GM21390 (cell line): ENCODE data around the gene SYT9.
A peak's percentile ranks its signal among the peaks of the same experiment; 100 is the strongest.

Experiments used
- ATAC-seq: cut with Tn5 transposase; IDR thresholded peaks from one replicate; pipeline ENCODE4 v1.9.1; 2021; ENCODE audit not compliant: unreplicated experiment

The SYT9 gene

DNA sequence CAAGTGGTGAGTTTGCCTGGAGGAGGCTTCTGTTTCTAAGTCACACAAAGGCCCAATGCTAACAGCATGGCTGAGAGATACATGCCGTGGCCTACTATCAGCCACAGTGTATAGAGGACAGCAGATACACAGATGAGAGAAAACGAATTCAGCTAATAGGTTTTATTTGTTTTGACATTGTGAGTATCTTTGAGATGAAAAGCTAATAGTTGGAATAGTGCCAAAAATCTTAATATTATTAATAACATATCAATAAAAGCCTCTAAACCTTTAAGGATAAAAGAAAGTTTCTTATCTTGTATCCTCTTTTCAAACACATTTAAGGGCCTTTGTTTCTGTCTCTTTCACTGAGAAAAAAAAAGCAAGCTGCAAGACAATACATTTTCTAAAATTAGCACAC, 203.2 kb downstream of the SYT9 start:
- no peak for ATAC-seq

DNA sequence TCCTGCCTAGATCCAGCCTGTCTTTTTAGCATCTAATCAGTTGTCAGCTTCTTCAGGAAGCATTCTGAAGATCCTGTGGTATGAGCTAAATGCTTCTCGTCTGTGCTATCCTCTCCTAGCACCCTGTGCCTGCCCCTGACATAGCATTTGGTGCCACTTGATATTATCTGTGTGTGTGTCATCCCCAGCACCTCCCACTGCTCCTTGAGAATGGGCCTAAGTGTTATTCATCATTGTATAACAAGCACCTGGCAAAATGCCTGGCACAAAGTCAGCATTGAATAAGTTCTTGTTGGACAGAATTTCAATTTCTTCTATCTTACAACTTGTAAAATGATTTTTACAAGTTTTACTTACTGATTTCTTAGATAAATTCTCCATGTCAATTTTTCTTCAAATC, 205.5 kb downstream of the SYT9 start:
- no peak for ATAC-seq

GRCh38 chr11:7462706-7463105, 211.0 kb downstream of the SYT9 start:
- no peak for ATAC-seq

DNA sequence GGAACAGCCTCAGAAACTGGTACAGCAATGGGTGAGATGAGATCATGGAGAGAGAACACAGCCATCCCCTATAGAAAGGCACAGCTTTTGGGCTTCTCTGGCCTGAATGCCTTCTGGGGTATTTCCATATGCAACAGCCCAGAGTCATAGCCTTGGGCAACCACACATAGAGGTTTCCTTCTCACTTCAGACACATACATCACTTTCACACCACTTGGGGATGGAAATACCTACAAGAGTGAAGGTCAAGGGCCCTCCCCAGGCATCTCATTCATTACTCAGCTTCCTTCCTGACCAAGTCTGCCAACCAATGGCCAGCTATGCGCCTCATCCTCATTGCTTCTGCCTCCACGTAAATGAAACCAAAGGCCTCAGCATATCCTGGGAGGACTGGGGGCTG, 215.9 kb downstream of the SYT9 start:
- peak; percentile 72 for ATAC-seq

DNA sequence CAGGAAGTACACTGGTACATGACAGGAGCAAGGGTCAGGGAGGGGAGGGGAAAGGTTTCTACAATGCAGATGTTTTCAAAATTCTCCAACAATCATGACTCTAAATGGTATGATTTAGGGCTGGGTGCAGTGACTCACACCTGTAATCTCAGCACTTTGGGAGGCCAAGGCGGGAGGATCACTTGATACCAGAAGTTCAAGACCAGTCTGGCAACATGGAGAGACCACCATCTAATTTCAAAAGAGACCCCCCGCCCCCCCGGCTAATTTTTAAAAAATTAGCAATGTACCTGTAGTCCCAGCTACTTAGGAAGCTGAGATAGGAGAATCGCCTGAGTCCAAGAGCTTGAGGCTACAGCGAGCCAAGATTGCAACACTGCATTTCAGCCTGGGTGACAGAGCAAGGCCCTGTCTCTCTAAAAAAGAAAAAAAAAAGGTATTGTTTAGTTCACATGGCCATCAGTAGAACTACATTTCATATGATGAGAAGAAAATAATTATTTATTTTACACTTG, 217.7 kb downstream of the SYT9 start:
- no peak for ATAC-seq

GRCh38 chr11:7471071-7471470, 219.4 kb downstream of the SYT9 start:
- ATAC-seq = no peak

GRCh38 chr11:7473717-7474116, 222.0 kb downstream of the SYT9 start:
- peak; percentile 80 for ATAC-seq

- no peak for ATAC-seq
Observed at GRCh38 chr11:7480113-7480512, 228.4 kb downstream of the SYT9 start.

- ATAC-seq = no peak
Observed at GRCh38 chr11:7484131-7484530, 232.4 kb downstream of the SYT9 start.

DNA sequence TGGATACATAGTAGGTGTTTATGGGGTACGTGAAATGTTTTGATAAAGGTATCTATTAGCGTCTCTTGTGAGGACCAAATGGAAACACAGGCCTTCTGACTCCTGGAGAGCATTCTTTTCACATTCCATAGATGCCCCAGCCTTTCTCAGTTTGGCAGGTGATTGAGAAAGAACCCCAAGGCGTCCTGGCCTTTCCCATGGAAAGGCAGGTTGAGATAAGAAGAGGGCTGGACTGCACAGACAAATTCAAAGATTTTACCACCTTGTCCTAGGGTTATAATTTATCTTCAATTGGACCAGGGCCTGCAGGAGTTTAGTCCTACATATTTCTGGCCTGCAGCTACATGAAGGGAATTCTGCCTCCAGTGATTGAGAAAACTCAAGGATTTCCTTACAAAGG, 232.9 kb downstream of the SYT9 start:
- ATAC-seq = no peak

- no peak for ATAC-seq
Observed at GRCh38 chr11:7485186-7486097, 233.7 kb downstream of the SYT9 start, which contains the start of gene OLFML1. Gene OLFML1, plus strand, starts transcription at chr11:7485506. Its CDS starts 370 bp downstream, at chr11:7485876.

DNA sequence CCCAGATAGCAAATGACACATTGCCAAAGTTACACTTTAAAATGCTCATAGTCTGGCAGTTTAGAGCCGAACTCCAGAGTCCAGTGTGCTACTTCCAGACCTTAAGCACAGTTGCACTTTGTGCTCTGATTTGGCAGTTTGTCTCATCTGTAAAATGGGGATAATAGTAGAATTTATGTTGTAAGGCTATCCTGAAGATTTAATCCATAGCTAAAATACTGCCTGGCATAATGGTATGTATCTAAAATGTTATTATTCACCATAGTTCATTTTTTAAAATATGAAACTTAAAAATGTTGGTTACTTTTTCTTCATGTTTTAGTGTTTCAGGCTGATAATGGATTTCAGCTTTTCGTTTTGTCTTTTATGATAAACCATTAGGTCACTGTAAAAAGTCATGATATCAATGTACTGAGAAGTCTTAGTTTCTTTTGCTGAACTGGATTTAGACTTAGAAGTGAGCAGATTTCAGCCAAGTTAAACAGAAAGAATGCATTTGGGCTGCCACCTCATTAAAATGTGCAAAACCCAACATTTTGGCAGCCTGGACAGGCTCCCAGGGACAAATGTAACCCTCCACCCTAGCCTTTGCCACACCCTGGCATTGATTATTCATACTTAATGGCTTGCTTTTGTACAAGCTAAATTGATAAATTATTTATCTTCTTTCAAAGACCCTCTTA, 234.5 kb downstream of the SYT9 start:
- no peak for ATAC-seq

DNA sequence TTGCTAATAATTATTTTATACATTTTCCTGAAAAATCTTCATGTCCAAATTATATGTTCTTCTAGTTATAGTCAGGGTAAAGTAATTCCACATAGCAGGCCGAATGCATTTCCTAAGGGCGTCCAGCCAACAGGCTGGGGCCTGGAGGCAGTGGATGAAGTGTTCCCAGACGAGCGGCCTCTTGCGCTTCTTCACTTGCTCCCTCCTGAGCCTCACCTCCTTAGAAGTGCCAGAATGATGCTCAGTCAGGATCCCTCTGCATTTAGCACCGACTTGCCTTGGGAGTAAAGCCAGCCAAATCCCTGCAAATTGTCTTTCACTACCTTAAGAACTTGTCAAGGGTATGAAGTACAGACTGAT, 235.1 kb downstream of the SYT9 start:
- ATAC-seq = no peak

- no peak for ATAC-seq
Observed at GRCh38 chr11:7487360-7487759, 235.7 kb downstream of the SYT9 start.

- ATAC-seq = no peak
Observed at GRCh38 chr11:7488681-7489080, 237.0 kb downstream of the SYT9 start.

GRCh38 chr11:7489376-7489775, 237.7 kb downstream of the SYT9 start:
- no peak for ATAC-seq

- ATAC-seq = no peak
Observed at GRCh38 chr11:7490054-7490453, 238.3 kb downstream of the SYT9 start.

DNA sequence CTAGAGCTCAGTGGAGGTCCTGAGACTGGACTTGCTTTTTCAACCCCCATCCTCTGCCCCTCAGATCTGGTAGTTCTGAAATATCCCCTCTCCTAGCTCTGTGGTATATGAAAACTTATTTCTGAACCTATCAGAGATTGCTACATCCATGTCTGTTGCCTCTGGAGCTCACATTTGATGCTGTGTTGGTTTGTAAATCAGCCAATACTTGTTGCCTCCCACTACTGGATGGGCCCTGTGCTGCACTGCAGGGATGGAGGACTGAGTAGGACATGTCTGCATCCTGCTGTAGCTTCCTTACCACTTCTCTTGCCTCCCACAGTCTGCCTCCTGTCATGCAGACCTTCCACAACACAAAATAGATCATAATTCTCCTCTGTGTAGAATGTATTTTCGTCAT, 238.8 kb downstream of the SYT9 start:
- ATAC-seq = no peak

DNA sequence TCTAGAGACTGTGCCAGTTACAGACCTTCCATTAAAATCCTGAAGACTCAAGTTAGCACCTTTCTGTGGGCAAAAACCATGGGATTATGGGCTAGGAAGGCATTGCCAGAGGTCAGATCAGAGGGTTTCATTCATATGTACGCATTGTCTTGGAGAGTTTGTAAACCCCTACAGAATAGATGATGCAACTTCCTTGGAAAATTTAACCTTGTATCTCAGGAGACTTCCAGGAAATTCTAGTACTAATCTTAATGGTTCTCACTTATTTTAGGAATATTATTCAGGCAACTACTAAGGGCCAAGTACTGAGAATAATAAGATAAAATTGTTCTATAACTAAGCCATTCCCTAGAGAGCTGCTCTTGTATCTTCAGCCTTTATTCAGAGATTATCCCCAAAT, 240.5 kb downstream of the SYT9 start:
- no peak for ATAC-seq

- ATAC-seq = no peak
Observed at GRCh38 chr11:7493670-7494069, 242.0 kb downstream of the SYT9 start.

DNA sequence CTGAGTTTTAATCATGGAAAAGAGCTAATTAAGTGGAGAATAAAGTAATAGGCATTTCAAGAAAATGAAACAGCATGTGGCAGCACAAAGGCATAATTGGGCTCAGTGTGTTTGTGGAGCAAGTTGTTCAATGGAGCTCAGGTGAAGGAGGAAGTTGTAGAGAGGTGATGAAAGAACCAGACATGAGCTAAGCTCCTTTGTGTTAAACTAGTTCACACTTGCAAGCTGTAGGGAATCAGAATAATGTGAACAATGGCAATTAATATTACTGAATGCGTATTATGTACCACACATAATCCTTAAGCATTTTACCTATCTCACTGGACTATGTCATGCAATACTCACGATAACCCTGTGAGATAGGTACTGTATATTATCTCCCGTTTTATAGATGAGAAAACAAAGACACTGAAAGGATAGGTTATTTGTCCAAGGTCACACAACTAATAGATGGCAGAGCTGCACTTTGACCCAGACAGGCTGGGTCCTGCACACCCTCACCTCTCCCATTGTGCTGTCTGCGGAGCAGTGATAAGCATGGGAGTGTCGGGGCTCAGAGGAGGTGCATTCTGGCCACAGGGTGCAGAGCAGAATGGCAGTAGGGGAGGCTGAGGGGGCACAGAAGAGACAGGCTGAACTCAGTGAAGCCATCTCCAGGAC, 242.5 kb downstream of the SYT9 start:
- no peak for ATAC-seq
